Measurements from ENCODE around the gene DENND6B. TPM values are rescaled to one million over a fixed set of nuclear protein-coding genes. Genes with fewer than 3 reads are reported as not detected.
A peak's percentile ranks its signal among the peaks of the same experiment; 100 is the strongest.

Gene DENND6B
- total and polyA plus RNA-seq, 2 of the 13 experiments (the other 11 are each of a cell fraction or from before 2014, with no cell fraction given), result 0.95 to 3.8 TPM

GRCh38 chr22:50342651-50343540 is 16.1 kb upstream of the DENND6B start, which contains the start of gene PPP6R2 (continued):
- TF ChIP-seq ZNF724P (CRISPR knock-in tag; IDR thresholded peaks at IDR 0.05; ENCODE audit: borderline replicate concordance) (no peak), ZUFSP (CRISPR knock-in tag; IDR thresholded peaks at IDR 0.05; ENCODE audit: borderline replicate concordance) (no peak), GRHL1 (CRISPR knock-in tag; conservative IDR thresholded peaks at IDR 0.05) (no peak), ZNF234 (CRISPR knock-in tag; conservative IDR thresholded peaks at IDR 0.05) (no peak), BRD4 (CRISPR knock-in tag; IDR thresholded peaks at IDR 0.05) (0 out of 2 replicates have a peak, but pooled peaks have one; percentile 40), SAFB2 (CRISPR knock-in tag; IDR thresholded peaks at IDR 0.05; ENCODE audit: borderline replicate concordance, low read depth) (no peak), U2AF1 (optimal IDR thresholded peaks at IDR 0.05; ENCODE audit: low read depth, low read length) (no peak), ZNF124 (CRISPR knock-in tag; IDR thresholded peaks at IDR 0.05) (no peak; the same call in 1 of the 2 replicates), KDM3A (CRISPR knock-in tag; IDR thresholded peaks at IDR 0.05; ENCODE audit: low read depth) (0 out of 2 replicates have a peak, but pooled peaks have one; percentile 10), TIGD3 (CRISPR knock-in tag; IDR thresholded peaks at IDR 0.05; ENCODE audit: borderline replicate concordance) (peak; percentile 37; the same call in 1 of the 2 replicates), TFE3 (CRISPR knock-in tag; IDR thresholded peaks at IDR 0.05) (no peak), TRIM24 (CRISPR knock-in tag; IDR thresholded peaks at IDR 0.05) (no peak), ZC3H4 (CRISPR knock-in tag; IDR thresholded peaks at IDR 0.05; ENCODE audit: borderline replicate concordance) (no peak), EEA1 (CRISPR knock-in tag; IDR thresholded peaks at IDR 0.05; ENCODE audit: borderline replicate concordance) (no peak), KAT7 (CRISPR knock-in tag; IDR thresholded peaks at IDR 0.05; ENCODE audit: borderline replicate concordance) (0 out of 2 replicates have a peak, but pooled peaks have one; percentile 12), AHDC1 (CRISPR knock-in tag; IDR thresholded peaks at IDR 0.05; ENCODE audit: borderline replicate concordance) (no peak)

Measured in HepG2 (cell line).